ENCODE results near the gene SOX11.

The SOX11 gene

DNA sequence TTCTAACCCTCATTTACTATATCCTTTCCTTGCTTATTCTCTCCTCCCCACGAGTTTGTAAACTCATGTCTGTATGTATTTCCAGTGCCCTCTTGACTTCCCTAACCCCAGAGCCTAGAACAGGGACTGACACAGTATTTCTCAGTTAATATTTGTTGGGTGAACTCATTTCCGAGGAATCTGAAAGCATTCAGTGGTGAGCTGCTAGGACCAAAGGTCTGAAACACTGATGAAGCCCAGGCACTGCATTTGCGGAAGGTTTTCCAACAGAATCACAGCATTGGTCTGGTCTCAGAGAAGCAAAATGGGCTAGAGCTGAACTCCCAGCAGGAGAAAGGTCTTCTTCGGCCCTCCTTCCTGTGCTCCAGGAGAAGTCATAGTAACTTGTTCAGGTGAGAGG, 56.8 kb downstream of the SOX11 start:
- Histone ChIP-seq H3K4me1 (ENCODE audit: control insufficient read depth, insufficient read depth, low read length) (peaks cover 4% of the 10 kb centered on the region), H3K9me3 (ENCODE audit: control insufficient read depth, insufficient read depth, low read length) (no peaks in the 10 kb centered on the region), H3K4me3 (ENCODE audit: low read depth, low read length) (no peak overlapping the region), H3K9ac (ENCODE audit: low read depth, low read length) (no peak overlapping the region), H3K36me3 (ENCODE audit: control insufficient read depth, insufficient read depth, low read length) (no peaks in the 10 kb centered on the region), H3K27me3 (ENCODE audit: control insufficient read depth, insufficient read depth, low read length) (no peaks in the 10 kb centered on the region)

- Histone ChIP-seq H3K4me1 (ENCODE audit: control insufficient read depth, insufficient read depth, low read length) (peaks cover 2% of the 10 kb centered on the region), H3K4me3 (ENCODE audit: low read depth, low read length) (no peak overlapping the region), H3K9me3 (ENCODE audit: control insufficient read depth, insufficient read depth, low read length) (no peaks in the 10 kb centered on the region), H3K36me3 (ENCODE audit: control insufficient read depth, insufficient read depth, low read length) (no peaks in the 10 kb centered on the region), H3K9ac (ENCODE audit: low read depth, low read length) (no peak overlapping the region), H3K27me3 (ENCODE audit: control insufficient read depth, insufficient read depth, low read length) (no peaks in the 10 kb centered on the region)
Measured at GRCh38 chr2:5749347-5749746, 57.2 kb downstream of the SOX11 start.
